Measurements from ENCODE around the gene ANGPTL7. TPM values are rescaled to one million over a fixed set of nuclear protein-coding genes. Genes with fewer than 3 reads are reported as not detected.
"Not testable (repeated sequence)": the region's sequence is repeated elsewhere in the genome, so short reads cannot be mapped to it uniquely, and the experiment has no call there.

The ANGPTL7 gene
- total RNA-seq, 2 donors from 2014 or later = 19.4 to 37.0 TPM

GRCh38 chr1:11157867-11158266 is 31.3 kb upstream of the ANGPTL7 start:
- Histone ChIP-seq H3K4me3 (no peak overlapping the region), H3K9me3 (no peaks in the 10 kb centered on the region), H3K4me1 (ENCODE audit: control insufficient read depth in 1 of 2, low read depth in 2 of 2) (peaks cover 15 to 40% of the 10 kb centered on the region in 2 donors), H3K27me3 (replicated peaks; ENCODE audit: insufficient read depth) (no peaks in the 10 kb centered on the region), H3K27ac (peak overlapping the region; percentile 71 to 84), H3K36me3 (peaks cover 5% of the 10 kb centered on the region)
- DNase-seq (ENCODE audit: low spot score) = no peak
- no peak for TF ChIP-seq CTCF (IDR thresholded peaks at IDR 0.05)
- peak; percentile 38 for ATAC-seq (ENCODE audit: insufficient number of reproducible peaks, low FRiP score, low read depth)

- Histone ChIP-seq H3K4me3 (no peak overlapping the region), H3K9me3 (no peaks in the 10 kb centered on the region), H3K27ac (peak overlapping the region; percentile 71 to 84), H3K4me1 (ENCODE audit: control insufficient read depth in 1 of 2, low read depth in 2 of 2) (peaks cover 15 to 36% of the 10 kb centered on the region in 2 donors), H3K36me3 (peaks cover 5% of the 10 kb centered on the region), H3K27me3 (replicated peaks; ENCODE audit: insufficient read depth) (no peaks in the 10 kb centered on the region)
- no peak for ATAC-seq (ENCODE audit: insufficient number of reproducible peaks, low FRiP score, low read depth)
- no peak for TF ChIP-seq CTCF (IDR thresholded peaks at IDR 0.05)
- DNase-seq (ENCODE audit: low spot score) = no peak
Observed at GRCh38 chr1:11158291-11158690, 30.9 kb upstream of the ANGPTL7 start.

- no peak overlapping the region for H3K4me3 ChIP-seq
- no peak for TF ChIP-seq CTCF (IDR thresholded peaks at IDR 0.05)
- no peak for DNase-seq (ENCODE audit: low spot score)
- H3K27me3 ChIP-seq (replicated peaks; ENCODE audit: insufficient read depth) = no peaks in the 10 kb centered on the region
- no peaks in the 10 kb centered on the region for H3K9me3 ChIP-seq
- H3K27ac ChIP-seq = peak overlapping the region; percentile 71 to 84
- H3K4me1 ChIP-seq (ENCODE audit: control insufficient read depth in 1 of 2, low read depth in 2 of 2) = peaks cover 15 to 31% of the 10 kb centered on the region in 2 donors
- no peak for ATAC-seq (ENCODE audit: insufficient number of reproducible peaks, low FRiP score, low read depth)
- H3K36me3 ChIP-seq = peaks cover 5% of the 10 kb centered on the region
Observed at GRCh38 chr1:11158720-11159321, 30.3 kb upstream of the ANGPTL7 start.

- H3K4me3 ChIP-seq; H3K9me3 ChIP-seq; H3K36me3 ChIP-seq; H3K27ac ChIP-seq; H3K27me3 ChIP-seq (replicated peaks; ENCODE audit: insufficient read depth); DNase-seq (ENCODE audit: low spot score); ATAC-seq (ENCODE audit: insufficient number of reproducible peaks, low FRiP score, low read depth): not testable (repeated sequence)
- H3K4me1 ChIP-seq (ENCODE audit: control insufficient read depth in 1 of 2, low read depth in 2 of 2) = peaks cover 11 to 19% of the 10 kb centered on the region in 2 donors
Observed at GRCh38 chr1:11162752-11163151, 26.4 kb upstream of the ANGPTL7 start.

GRCh38 chr1:11166744-11167143 is 22.4 kb upstream of the ANGPTL7 start:
- H3K27me3 ChIP-seq (replicated peaks; ENCODE audit: insufficient read depth); DNase-seq (ENCODE audit: low spot score); ATAC-seq (ENCODE audit: insufficient number of reproducible peaks, low FRiP score, low read depth); H3K4me3 ChIP-seq; H3K4me1 ChIP-seq (ENCODE audit: control insufficient read depth in 1 of 2, low read depth in 2 of 2); H3K27ac ChIP-seq; H3K9me3 ChIP-seq; H3K36me3 ChIP-seq: not testable (repeated sequence)

GRCh38 chr1:11168731-11169130 is 20.4 kb upstream of the ANGPTL7 start:
- Histone ChIP-seq H3K27me3 (replicated peaks; ENCODE audit: insufficient read depth) (no peaks in the 10 kb centered on the region), H3K36me3 (peaks cover 3% of the 10 kb centered on the region), H3K4me3 (no peak overlapping the region), H3K9me3 (no peaks in the 10 kb centered on the region), H3K27ac (no peak overlapping the region), H3K4me1 (ENCODE audit: control insufficient read depth in 1 of 2, low read depth in 2 of 2) (no peaks in the 10 kb centered on the region)
- no peak for ATAC-seq (ENCODE audit: insufficient number of reproducible peaks, low FRiP score, low read depth)
- no peak for DNase-seq (ENCODE audit: low spot score)
- TF ChIP-seq CTCF (IDR thresholded peaks at IDR 0.05) = no peak

Measured in thoracic aorta (tissue), 2 donors.